ENCODE measurements around the gene OPCML. TPM values are rescaled to one million over a fixed set of nuclear protein-coding genes. Genes with fewer than 3 reads are reported as not detected.

OPCML gene
- total RNA-seq, 1 experiment from 2014 or later, result 0.94 TPM

GRCh38 chr11:133137270-133137669 lies 395.0 kb downstream of the OPCML start:
- 0 out of 2 replicates have a peak, but pooled peaks cover 2% of the 10 kb centered on the region for H3K4me1 ChIP-seq (ENCODE audit: insufficient read depth, low read length)
- Mint-ChIP-seq H3K36me3 (ENCODE audit: insufficient read depth in 1 of 3, low read depth in 3 of 3) (no peaks in the 10 kb centered on the region), H3K4me1 (peaks cover 27 to 30% of the 10 kb centered on the region in 2 experiments), H3K27ac (no peak overlapping the region), H3K9me3 (peaks cover 0 to 4% of the 10 kb centered on the region in 2 experiments; a peak in 1 of 5 replicates), H3K4me3 (no peak overlapping the region), H3K27me3 (ENCODE audit: low read depth) (peaks cover 14% of the 10 kb centered on the region)
- no peak overlapping the region for H3K9ac ChIP-seq (ENCODE audit: extremely low read depth, insufficient read length, low read length)
- H4K91ac ChIP-seq (ENCODE audit: insufficient read length, low read depth, low read length), result no peak overlapping the region
- H3K18ac ChIP-seq (ENCODE audit: insufficient read length, low read depth, low read length), result no peak overlapping the region
- no peak overlapping the region for H2BK5ac ChIP-seq (ENCODE audit: insufficient read length, low read length)
- no peak for DNase-seq
- no peaks in the 10 kb centered on the region for H3K23me2 ChIP-seq (ENCODE audit: insufficient read length, low read depth, low read length, poor library complexity, severe bottlenecking)
- H2AK5ac ChIP-seq (ENCODE audit: insufficient read length, low read length), result no peak overlapping the region
- no peak for TF ChIP-seq CTCF (conservative IDR thresholded peaks at IDR 0.05)
- H2BK20ac ChIP-seq (ENCODE audit: low read depth, low read length, poor library complexity, severe bottlenecking), result no peak overlapping the region
- no peak overlapping the region for H3K4me2 ChIP-seq (ENCODE audit: insufficient read depth, insufficient read length, low read length)
- H2BK120ac ChIP-seq (ENCODE audit: low read depth, low read length, poor library complexity, severe bottlenecking), result no peak overlapping the region
- H3K27ac ChIP-seq (ENCODE audit: insufficient read length, low read depth, low read length), result no peak overlapping the region
- no peaks in the 10 kb centered on the region for H3K9me3 ChIP-seq (ENCODE audit: control insufficient read depth, low read depth, low read length)
- no peak overlapping the region for H3K14ac ChIP-seq (ENCODE audit: insufficient read depth, low read length)
- no peak overlapping the region for H3K4ac ChIP-seq (ENCODE audit: low read depth, low read length)
- no peak overlapping the region for H3T11ph ChIP-seq (ENCODE audit: low read length)
- WGBS (ENCODE audit: extremely low coverage, insufficient read length, low lambda C conversion rate), result no CpG with 5 or more reads among the region's 2 CpGs
- no peak overlapping the region for H3K56ac ChIP-seq (ENCODE audit: insufficient read length, low read depth, low read length)
- no peak overlapping the region for H4K5ac ChIP-seq (ENCODE audit: insufficient read length, low read depth, low read length)
- no peaks in the 10 kb centered on the region for H3K79me1 ChIP-seq (ENCODE audit: insufficient read depth, low read depth, low read length, poor library complexity, severe bottlenecking)
- no peaks in the 10 kb centered on the region; the same call in 1 of the 2 replicates for H3K27me3 ChIP-seq (ENCODE audit: insufficient read depth, low read length)
- no peak overlapping the region for H2BK15ac ChIP-seq (ENCODE audit: low read depth, low read length)
- no peak overlapping the region for H2AFZ ChIP-seq (ENCODE audit: low read length)
- no peaks in the 10 kb centered on the region for H3K79me2 ChIP-seq (ENCODE audit: insufficient read depth, low read length)
- H4K20me1 ChIP-seq (ENCODE audit: control insufficient read depth, insufficient read depth, insufficient read length), result no peaks in the 10 kb centered on the region
- no peak overlapping the region for H4K8ac ChIP-seq (replicated peaks; ENCODE audit: insufficient read length, low read depth, low read length)
- no peak overlapping the region for H3K23ac ChIP-seq (ENCODE audit: insufficient read length, low read depth, low read length)
- H2BK12ac ChIP-seq (ENCODE audit: insufficient read length, low read depth, low read length), result no peak overlapping the region

Data from H9 (cell line).